T-helper 17 cell (primary cell): ENCODE measurements around the gene CDHR1. TPM values are rescaled to one million over a fixed set of nuclear protein-coding genes. Genes with fewer than 3 reads are reported as not detected.

Experiments
- total RNA-seq, 4 donors: library from RNA in 2 of 4; stranded (reverse) in 2 of 4; gene quantifications; one replicate each; pipeline ENCODE4 v1.2.3 and lab custom pipeline; 2022 to 2026

The CDHR1 gene
- total RNA-seq, 2 donors from 2014 or later = 0.12 to 0.73 TPM

Other genes with a start within 250 kb of the CDHR1 start
- 10 to 100 TPM; 72.6 to 72.9 TPM for gene GHITM, start 55.0 kb upstream of the CDHR1 start, total RNA-seq
- gene GPR15LG, start 20.7 kb upstream of the CDHR1 start, total RNA-seq = not detected
- gene LRIT2, start 31.0 kb downstream of the CDHR1 start, total RNA-seq = not detected
- gene LRIT1, start 47.0 kb downstream of the CDHR1 start, total RNA-seq = not detected
- not detected for gene RGR, start 50.5 kb downstream of the CDHR1 start, total RNA-seq
- 100 to 1,000 TPM; 137 to 138 TPM for gene CCSER2, start 134.1 kb downstream of the CDHR1 start, total RNA-seq